H1 (cell line): ENCODE measurements around the gene CAMTA1. TPM values are rescaled to one million over a fixed set of nuclear protein-coding genes. Genes with fewer than 3 reads are reported as not detected.

ENCODE experiments used
- CBX5 ChIP-seq: fragments of 300-800, 300-1000 bp; sonication (generic); IDR thresholded peaks from 2 replicates; pipeline ENCODE4 v1.7.1; 2016; ENCODE audit warnings: antibody characterized with exemption, low read length, low read depth
- CHD1 ChIP-seq: IDR thresholded peaks from 2 replicates; pipeline ENCODE4 v1.6.1; 2012; ENCODE audit warnings: low read depth, low read length, improper control_type of control experiment
- E2F6 ChIP-seq: IDR thresholded peaks from 2 replicates; pipeline ENCODE4 v1.6.1; 2012; ENCODE audit warnings: inconsistent platforms
- EP300 ChIP-seq, 2 experiments: IDR thresholded peaks; 1 replicate in 1 of 2; 2 replicates in 1 of 2; pipeline ENCODE4 v1.6.1; 2011 to 2012; ENCODE audit warnings: low read depth in 2 of 2, low read length in 2 of 2, mild to moderate bottlenecking in 2 of 2, borderline replicate concordance in 1 of 2, inconsistent platforms in 1 of 2, moderate library complexity in 1 of 2
- JUN ChIP-seq: IDR thresholded peaks from 2 replicates; pipeline ENCODE4 v1.6.1; 2011; ENCODE audit warnings: low read depth, mild to moderate bottlenecking, improper control_type of control experiment, low read length
- PHF8 ChIP-seq: fragments of 200-600 bp; sonication (generic); conservative IDR thresholded peaks from 2 replicates; pipeline ENCODE4 v1.7.1; 2012; ENCODE audit warnings: low read depth, mild to moderate bottlenecking, inconsistent platforms, low read length, moderate library complexity
- RBBP5 ChIP-seq: IDR thresholded peaks from 2 replicates; pipeline ENCODE4 v1.7.1; 2012; ENCODE audit warnings: low read depth, mild to moderate bottlenecking, inconsistent platforms, low read length, moderate library complexity, borderline replicate concordance
- SIN3A ChIP-seq, 2 experiments: IDR thresholded peaks in 1 of 2; conservative IDR thresholded peaks in 1 of 2; 2 replicates each; pipeline ENCODE4 v1.6.1; 2011 to 2012; ENCODE audit warnings: low read length in 2 of 2, improper control_type of control experiment in 1 of 2, low read depth in 1 of 2, mild to moderate bottlenecking in 1 of 2
- polyA plus RNA-seq, 7 experiments: library from polyadenylated mRNA; depleted of rRNA in 3 of 7; stranded (reverse) in 5 of 7; unstranded in 2 of 7; fragments of >200 nt in 5 of 7; fragments of 200-250 nt in 2 of 7; gene quantifications; 1 replicate in 5 of 7; 2 replicates in 1 of 7; 4 replicates in 1 of 7; pipeline versions ENCODE4 v1.2.1 to v1.2.3, GENCODE V29; 2011 to 2013; ENCODE audit warnings: missing spikeins in 2 of 7, mixed read lengths in 2 of 7
- total RNA-seq: library from RNA; stranded (reverse); fragmentation: NEBNext Ultra II Directional; extraction: Animal tissue kit (Norgen Biotek cat#: 25700); gene quantifications from 2 replicates; pipeline ENCODE4 v1.2.1, GENCODE V29; 2021
- TF ChIP-seq, protein P1 (sequence below): fragments of 300-600 bp; sonication (generic); IDR thresholded peaks from 2 replicates; pipeline ENCODE4 v1.7.1; 2012; ENCODE audit warnings: low read length, moderate library complexity, mild to moderate bottlenecking, inconsistent platforms; ENCODE audit not compliant: insufficient replicate concordance

Gene CAMTA1
- total and polyA plus RNA-seq, 2 of the 8 experiments (the other 6 are each of a cell fraction or from before 2014, with no cell fraction given) = 65.0 to 119 TPM

GRCh38 chr1:7669559-7670311, 884.5 kb downstream of the CAMTA1 start (continued):
- TF ChIP-seq, protein P1, sequence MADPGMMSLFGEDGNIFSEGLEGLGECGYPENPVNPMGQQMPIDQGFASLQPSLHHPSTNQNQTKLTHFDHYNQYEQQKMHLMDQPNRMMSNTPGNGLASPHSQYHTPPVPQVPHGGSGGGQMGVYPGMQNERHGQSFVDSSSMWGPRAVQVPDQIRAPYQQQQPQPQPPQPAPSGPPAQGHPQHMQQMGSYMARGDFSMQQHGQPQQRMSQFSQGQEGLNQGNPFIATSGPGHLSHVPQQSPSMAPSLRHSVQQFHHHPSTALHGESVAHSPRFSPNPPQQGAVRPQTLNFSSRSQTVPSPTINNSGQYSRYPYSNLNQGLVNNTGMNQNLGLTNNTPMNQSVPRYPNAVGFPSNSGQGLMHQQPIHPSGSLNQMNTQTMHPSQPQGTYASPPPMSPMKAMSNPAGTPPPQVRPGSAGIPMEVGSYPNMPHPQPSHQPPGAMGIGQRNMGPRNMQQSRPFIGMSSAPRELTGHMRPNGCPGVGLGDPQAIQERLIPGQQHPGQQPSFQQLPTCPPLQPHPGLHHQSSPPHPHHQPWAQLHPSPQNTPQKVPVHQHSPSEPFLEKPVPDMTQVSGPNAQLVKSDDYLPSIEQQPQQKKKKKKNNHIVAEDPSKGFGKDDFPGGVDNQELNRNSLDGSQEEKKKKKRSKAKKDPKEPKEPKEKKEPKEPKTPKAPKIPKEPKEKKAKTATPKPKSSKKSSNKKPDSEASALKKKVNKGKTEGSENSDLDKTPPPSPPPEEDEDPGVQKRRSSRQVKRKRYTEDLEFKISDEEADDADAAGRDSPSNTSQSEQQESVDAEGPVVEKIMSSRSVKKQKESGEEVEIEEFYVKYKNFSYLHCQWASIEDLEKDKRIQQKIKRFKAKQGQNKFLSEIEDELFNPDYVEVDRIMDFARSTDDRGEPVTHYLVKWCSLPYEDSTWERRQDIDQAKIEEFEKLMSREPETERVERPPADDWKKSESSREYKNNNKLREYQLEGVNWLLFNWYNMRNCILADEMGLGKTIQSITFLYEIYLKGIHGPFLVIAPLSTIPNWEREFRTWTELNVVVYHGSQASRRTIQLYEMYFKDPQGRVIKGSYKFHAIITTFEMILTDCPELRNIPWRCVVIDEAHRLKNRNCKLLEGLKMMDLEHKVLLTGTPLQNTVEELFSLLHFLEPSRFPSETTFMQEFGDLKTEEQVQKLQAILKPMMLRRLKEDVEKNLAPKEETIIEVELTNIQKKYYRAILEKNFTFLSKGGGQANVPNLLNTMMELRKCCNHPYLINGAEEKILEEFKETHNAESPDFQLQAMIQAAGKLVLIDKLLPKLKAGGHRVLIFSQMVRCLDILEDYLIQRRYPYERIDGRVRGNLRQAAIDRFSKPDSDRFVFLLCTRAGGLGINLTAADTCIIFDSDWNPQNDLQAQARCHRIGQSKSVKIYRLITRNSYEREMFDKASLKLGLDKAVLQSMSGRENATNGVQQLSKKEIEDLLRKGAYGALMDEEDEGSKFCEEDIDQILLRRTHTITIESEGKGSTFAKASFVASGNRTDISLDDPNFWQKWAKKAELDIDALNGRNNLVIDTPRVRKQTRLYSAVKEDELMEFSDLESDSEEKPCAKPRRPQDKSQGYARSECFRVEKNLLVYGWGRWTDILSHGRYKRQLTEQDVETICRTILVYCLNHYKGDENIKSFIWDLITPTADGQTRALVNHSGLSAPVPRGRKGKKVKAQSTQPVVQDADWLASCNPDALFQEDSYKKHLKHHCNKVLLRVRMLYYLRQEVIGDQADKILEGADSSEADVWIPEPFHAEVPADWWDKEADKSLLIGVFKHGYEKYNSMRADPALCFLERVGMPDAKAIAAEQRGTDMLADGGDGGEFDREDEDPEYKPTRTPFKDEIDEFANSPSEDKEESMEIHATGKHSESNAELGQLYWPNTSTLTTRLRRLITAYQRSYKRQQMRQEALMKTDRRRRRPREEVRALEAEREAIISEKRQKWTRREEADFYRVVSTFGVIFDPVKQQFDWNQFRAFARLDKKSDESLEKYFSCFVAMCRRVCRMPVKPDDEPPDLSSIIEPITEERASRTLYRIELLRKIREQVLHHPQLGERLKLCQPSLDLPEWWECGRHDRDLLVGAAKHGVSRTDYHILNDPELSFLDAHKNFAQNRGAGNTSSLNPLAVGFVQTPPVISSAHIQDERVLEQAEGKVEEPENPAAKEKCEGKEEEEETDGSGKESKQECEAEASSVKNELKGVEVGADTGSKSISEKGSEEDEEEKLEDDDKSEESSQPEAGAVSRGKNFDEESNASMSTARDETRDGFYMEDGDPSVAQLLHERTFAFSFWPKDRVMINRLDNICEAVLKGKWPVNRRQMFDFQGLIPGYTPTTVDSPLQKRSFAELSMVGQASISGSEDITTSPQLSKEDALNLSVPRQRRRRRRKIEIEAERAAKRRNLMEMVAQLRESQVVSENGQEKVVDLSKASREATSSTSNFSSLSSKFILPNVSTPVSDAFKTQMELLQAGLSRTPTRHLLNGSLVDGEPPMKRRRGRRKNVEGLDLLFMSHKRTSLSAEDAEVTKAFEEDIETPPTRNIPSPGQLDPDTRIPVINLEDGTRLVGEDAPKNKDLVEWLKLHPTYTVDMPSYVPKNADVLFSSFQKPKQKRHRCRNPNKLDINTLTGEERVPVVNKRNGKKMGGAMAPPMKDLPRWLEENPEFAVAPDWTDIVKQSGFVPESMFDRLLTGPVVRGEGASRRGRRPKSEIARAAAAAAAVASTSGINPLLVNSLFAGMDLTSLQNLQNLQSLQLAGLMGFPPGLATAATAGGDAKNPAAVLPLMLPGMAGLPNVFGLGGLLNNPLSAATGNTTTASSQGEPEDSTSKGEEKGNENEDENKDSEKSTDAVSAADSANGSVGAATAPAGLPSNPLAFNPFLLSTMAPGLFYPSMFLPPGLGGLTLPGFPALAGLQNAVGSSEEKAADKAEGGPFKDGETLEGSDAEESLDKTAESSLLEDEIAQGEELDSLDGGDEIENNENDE = no peak
- TF ChIP-seq EP300 (IDR thresholded peaks at IDR 0.05; ENCODE audit: borderline replicate concordance in 1 of 2, low read depth in 2 of 2, low read length in 2 of 2) (peak in 1 of 2 experiments; percentile 35; a peak in 1 of 3 replicates), CBX5 (no peak), SIN3A (conservative IDR thresholded peaks at IDR 0.05 in 1 of 2, IDR thresholded peaks at IDR 0.05 in 1 of 2; ENCODE audit: low read depth in 1 of 2, low read length in 2 of 2) (no peak), CHD1 (no peak), RBBP5 (no peak), PHF8 (no peak), E2F6 (no peak), JUN (no peak)
